Left kidney (tissue), 2 donors: ENCODE results near the gene FBXL17. TPM values are rescaled to one million over a fixed set of nuclear protein-coding genes. Genes with fewer than 3 reads are reported as not detected.

ENCODE experiments used
- DNase-seq: peaks from one replicate; pipeline ENCODE4 v3.0.0-alpha.2; 2013
- polyA plus RNA-seq: library from polyadenylated mRNA; unstranded; fragments of 120-200 nt; gene quantifications from one replicate; pipeline ENCODE4 v1.2.1, GENCODE V29; 2013; ENCODE audit not compliant: insufficient read length

Gene FBXL17
- polyA plus RNA-seq, 1 donor = 32.5 TPM

- no peak for DNase-seq
Measured at GRCh38 chr5:107954254-107954653, 427.6 kb downstream of the FBXL17 start.

DNA sequence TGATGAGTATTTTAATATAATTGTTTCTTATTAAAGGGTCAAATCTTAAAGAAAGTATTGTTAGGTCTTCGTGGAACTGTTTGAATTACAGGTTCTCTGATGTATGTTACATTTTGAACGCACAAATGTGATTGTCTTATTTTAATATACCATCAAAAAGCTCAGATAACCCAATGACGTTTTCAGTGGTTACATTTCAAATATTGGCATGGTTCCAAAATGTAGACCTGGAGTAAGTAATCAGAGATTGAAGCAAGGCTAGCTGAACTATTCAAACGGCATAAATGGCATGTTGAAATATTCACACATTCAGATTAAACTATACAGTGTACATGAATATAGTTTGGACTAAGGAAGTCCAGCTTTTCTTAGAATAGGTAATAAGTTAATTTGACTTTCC lies 429.4 kb downstream of the FBXL17 start:
- no peak for DNase-seq

- DNase-seq = no peak
Measured at GRCh38 chr5:107951309-107951708, 430.6 kb downstream of the FBXL17 start.

DNA sequence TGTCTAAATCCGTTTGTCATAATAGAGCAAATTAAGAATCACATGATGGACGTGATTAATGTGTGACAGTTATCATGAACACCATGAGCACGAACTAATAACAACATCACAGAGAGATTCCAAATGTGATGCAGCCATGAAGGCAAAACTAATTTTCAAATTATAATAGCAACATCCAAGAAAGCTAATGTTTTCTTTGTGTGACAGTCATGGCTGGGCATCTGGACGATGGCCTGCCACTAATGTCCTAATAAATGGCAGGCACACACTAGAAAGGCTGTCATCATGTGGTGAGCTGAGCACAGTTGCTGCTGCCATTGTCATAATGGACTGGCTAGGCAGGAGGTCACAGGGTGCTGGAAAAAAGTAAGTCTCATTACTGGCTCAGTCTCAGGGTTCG lies 431.1 kb downstream of the FBXL17 start:
- DNase-seq = no peak

GRCh38 chr5:107949688-107950341 lies 432.1 kb downstream of the FBXL17 start:
- DNase-seq = no peak

DNA sequence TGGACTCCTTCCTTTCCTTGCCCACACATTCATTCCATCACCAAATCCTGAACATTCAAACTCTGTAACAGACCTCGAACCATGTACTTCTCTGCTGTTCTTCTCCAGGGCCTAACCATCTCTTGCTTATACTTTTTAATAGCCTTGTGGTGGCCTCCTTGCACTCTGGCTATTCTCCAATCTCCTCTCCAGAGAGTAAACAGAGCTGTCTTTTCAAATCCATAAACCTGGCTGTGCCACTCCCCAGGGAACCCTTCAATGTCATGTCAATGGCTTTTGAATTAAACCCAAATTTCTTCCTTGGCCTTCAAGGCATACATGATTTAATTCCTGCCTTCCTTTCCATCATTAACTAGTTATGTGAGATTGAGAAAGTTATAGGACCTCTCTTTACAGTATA lies 433.5 kb downstream of the FBXL17 start:
- no peak for DNase-seq

GRCh38 chr5:107945061-107945460 lies 436.8 kb downstream of the FBXL17 start:
- no peak for DNase-seq

GRCh38 chr5:107943923-107944322 lies 438.0 kb downstream of the FBXL17 start:
- no peak for DNase-seq

DNA sequence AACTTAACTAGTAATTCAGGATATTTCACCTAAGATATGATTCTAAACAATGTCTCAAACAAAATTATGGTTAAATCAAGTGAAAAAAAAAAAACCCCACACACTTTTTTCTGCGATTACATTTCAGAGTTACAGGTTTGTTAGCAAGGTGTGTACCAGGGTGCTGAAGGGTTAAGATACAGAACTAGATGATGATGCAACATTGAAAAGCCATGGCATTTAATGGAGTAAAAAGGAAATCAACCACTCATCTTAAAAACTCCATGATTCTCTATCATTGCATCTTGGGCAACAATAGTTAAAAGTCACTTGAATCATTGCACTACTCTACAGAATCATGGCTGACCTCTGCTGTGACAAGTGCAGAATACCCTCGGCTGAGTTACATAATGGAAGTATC lies 440.9 kb downstream of the FBXL17 start:
- no peak for DNase-seq

DNA sequence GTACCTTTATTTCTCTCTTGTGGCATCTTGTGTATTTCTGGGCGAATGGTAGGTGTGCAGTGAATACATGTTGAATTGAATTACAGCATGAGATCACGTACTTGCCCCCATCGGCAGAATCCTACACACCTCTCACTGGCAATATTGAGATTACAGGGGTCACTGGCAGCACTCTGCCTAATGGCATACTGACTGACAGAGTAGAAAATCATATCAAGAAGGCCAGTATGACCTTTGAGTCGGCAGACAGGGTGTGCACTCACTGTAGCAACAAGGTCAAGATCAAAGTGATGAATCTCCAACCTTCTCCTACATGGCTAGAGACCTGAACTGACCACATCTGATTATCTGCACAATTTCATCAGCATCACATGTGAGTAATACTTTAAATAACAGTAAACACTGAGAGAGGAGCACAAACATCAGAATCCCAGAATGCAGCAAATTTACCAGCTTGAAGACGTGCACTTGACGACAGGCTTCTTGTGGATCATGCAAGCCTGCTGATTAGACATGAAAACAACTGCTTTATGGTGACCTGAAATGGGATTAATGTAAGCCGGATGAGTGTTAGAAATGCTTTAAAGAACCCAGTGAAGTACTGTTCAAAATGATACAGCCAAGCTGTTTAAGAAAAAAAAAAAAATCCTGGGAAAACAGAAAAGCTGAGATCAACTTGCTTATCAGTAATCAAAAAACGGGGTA lies 444.1 kb downstream of the FBXL17 start:
- no peak for DNase-seq

DNA sequence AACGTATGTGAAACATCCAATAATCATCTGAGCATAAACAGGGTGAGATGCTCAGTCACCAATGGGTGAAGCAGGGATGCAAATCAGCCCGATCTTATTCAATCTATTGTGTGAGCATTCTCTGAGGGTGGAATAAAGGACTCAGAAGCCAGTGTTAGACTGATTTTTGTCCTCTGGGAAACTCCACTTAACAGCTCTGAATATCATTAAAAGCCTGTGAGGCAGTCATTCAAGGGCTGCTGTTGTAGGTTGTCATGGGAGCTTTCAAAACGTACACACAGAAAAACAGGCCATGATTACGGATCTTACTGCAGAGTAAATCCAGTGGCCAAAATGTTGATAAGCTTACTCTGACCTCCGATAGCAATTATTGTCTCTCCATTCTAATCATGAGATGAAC lies 444.7 kb downstream of the FBXL17 start:
- DNase-seq = no peak

GRCh38 chr5:107936515-107936914 lies 445.4 kb downstream of the FBXL17 start:
- no peak for DNase-seq

- no peak for DNase-seq
Measured at GRCh38 chr5:107935645-107936044, 446.3 kb downstream of the FBXL17 start.

DNA sequence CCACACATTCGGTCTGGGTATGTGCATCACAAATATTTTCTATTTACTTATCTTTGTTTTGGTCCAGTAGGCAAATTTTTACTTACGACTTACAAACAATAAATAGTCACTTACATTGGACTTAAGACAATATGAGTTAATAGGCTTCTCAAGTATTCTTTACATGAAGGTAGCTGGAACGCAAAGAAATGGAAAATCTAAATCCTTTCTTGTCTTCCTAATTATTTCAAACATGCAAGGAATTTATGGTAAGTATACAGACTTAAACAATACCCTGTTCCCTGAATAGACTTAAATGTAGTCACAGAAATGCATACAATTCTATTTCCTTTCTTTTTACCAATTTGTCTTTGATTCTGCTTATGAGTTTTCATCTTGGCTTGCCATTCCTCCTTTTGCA lies 448.6 kb downstream of the FBXL17 start:
- DNase-seq = no peak

- DNase-seq = no peak
Measured at GRCh38 chr5:107930891-107931290, 451.0 kb downstream of the FBXL17 start.

GRCh38 chr5:107930092-107930491 lies 451.8 kb downstream of the FBXL17 start:
- DNase-seq = no peak

DNA sequence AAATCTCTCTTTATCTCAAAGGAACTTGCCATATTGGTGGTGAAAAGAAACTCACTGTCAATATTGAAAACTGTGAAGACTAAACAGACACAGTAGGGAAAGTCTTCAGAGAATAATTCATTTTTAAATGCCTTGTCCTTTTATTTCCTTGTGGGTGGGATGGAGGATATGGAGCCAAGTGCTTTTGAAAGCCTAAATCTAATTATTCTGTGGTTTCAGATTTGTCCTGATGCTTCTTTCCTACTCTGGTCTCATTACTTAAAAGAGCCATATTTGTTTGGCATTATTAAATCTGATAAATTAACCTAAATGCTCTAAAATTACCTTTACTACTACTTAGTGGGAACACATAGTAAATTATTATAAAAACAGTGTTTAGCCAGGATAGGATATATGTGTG lies 452.8 kb downstream of the FBXL17 start:
- DNase-seq = no peak

DNA sequence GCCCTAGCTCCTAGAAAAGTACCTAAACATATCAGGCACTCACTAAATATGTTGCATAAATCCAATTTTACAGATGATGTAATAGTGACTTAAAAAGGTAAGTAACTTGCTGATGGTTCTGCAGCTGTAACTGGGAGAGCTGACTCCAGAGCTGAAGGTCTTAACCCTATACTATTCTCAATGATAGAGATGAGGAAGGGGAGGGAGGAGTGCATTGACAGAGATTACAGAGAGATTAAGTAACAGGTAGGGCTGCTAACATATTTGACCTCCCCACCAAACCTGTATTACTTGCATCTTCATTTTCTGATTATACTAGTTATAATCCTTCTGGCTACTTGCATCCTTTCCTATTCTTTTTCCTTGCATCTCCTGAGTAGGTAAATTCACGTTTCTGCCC lies 455.8 kb downstream of the FBXL17 start:
- DNase-seq = no peak

DNA sequence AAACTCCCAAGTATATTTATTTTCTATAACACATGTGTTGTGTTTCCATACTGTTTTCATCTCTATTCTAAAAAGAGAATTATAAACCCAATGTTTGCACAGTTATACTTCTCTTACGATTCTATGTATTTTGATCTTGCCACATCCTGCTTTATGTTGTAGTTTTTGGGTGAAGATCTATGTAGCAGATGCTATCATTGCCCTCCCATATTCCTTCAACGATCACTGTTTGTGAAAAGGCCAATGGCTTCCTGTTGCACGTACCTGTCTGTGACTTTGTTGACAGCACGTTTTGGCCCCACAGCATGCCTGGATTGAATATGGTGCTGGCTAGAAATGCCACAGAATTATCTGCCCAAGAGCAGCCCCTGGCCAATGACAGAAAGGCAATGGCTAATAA lies 456.7 kb downstream of the FBXL17 start:
- DNase-seq = no peak

DNA sequence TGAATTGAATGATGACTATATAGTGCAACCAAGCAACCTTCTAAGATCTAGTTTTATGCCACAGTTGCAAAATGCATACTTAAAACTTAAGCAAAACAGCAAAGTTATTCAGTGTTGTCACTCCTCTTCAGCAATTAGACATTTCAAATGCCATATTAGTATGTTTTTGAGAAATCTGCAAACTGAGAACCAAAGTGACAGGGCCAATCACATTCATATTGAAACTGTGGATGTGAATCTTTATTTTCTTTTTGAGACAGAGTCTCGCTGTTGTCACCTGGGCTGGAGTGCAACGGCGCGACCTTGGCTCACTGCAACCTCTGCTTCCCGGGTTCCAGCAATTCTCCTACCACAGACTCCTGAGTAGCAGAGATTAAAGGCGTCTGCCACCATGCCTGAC lies 461.9 kb downstream of the FBXL17 start:
- no peak for DNase-seq

GRCh38 chr5:107919361-107919760 lies 462.5 kb downstream of the FBXL17 start:
- DNase-seq = no peak

DNA sequence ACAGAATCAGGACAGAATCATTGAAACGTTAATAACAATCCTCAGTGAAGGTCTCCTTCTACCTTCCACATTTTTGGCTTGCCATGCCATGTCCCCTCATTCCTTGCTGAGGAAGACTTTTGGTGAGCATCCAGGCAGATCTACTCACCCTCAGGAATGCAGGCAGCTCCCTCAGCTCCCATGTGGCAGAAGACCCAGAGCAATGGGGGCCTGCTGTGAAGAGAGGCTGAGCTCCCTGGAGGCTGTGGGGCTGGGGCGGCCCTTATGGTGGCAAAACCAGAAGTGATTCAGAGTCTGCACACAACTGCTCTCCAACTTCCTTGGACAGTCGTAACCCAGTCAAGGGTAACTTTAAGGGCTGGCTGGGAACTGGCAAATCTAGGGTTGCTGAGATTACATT lies 463.9 kb downstream of the FBXL17 start:
- no peak for DNase-seq

DNA sequence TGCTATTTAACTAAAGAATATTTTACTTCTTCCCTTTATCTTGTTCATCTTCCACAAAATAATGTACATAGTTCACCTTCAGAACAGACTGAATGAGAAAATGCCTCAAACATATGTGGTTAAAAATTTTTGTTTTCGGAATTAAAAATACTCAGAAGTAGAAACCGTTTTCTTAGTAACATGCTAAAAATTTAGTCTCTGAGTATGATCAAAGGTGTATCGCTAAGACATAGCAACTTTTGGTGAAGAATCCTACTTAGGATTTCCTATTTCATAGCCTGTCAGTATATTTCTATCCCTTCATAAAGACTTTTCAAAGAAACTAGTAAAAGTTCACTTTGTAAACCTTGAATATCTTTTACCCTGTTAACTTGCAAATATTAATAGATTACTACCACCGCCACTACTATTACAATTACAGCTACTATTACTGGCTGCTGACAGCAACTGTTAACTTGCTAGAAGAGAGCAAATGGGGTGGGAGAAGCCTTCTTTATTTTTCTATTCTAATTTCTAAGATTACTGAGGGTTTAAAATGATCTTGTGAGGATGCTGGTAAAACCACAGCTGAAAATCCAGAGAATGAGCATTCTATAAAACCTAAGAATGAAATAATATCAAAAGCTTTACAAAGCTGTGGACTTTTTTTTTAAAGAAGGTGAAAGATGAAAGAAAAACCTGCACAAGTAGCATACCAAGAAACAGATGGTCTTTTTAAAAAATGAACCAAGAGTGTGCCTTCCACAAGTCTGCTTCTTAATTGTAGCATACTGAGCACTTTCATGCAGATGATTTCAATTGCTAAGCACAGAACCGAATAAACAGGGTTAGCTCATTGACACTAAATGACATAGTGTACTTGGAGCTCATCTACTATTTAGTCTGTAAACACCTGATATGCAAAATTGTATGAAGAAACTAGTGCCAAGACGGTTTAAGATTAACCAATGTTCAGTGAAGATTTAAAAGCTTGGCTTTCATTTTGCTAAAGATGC lies 464.9 kb downstream of the FBXL17 start:
- DNase-seq = no peak
